ENCODE data around the gene PTPRE.

PTPRE gene

GRCh38 chr10:128059266-128059981 is 152.5 kb downstream of the PTPRE start:
- Histone ChIP-seq H3K27me3 (ENCODE audit: insufficient read depth, poor library complexity, severe bottlenecking) (no peaks in the 10 kb centered on the region), H3K27ac (replicated peaks) (no peak overlapping the region), H3K4me3 (replicated peaks; ENCODE audit: insufficient read depth, low read length) (no peak overlapping the region)
- TF ChIP-seq SPI1 (IDR thresholded peaks at IDR 0.05; ENCODE audit: borderline replicate concordance, low read depth) (no peak), POLR2AphosphoS5 (IDR thresholded peaks at IDR 0.05; ENCODE audit: low read depth) (no peak), REST (IDR thresholded peaks at IDR 0.05; ENCODE audit: insufficient replicate concordance, low read depth) (no peak), GABPA (IDR thresholded peaks at IDR 0.05; ENCODE audit: low read depth) (no peak), CTCF (IDR thresholded peaks at IDR 0.05; ENCODE audit: insufficient read depth, low read length) (no peak)
- DNase-seq (ENCODE audit: low read depth in 1 of 2, low spot score in 1 of 2) = no peak

- no peak for DNase-seq (ENCODE audit: low read depth in 1 of 2, low spot score in 1 of 2)
These were observed 153.0 kb downstream of the PTPRE start for GRCh38 chr10:128059982-128060293.

More at GRCh38 chr10:128059982-128060293, 153.0 kb downstream of the PTPRE start:
- H3K4me3 ChIP-seq (replicated peaks; ENCODE audit: insufficient read depth, low read length) = no peak overlapping the region
- no peaks in the 10 kb centered on the region for H3K27me3 ChIP-seq (ENCODE audit: insufficient read depth, poor library complexity, severe bottlenecking)
- no peak overlapping the region for H3K27ac ChIP-seq (replicated peaks)
- TF ChIP-seq REST (IDR thresholded peaks at IDR 0.05; ENCODE audit: insufficient replicate concordance, low read depth) = no peak
- no peak for TF ChIP-seq CTCF (IDR thresholded peaks at IDR 0.05; ENCODE audit: insufficient read depth, low read length)
- TF ChIP-seq SPI1 (IDR thresholded peaks at IDR 0.05; ENCODE audit: borderline replicate concordance, low read depth) = no peak
- no peak; the same call in 1 of the 2 replicates for TF ChIP-seq POLR2AphosphoS5 (IDR thresholded peaks at IDR 0.05; ENCODE audit: low read depth)
- TF ChIP-seq GABPA (IDR thresholded peaks at IDR 0.05; ENCODE audit: low read depth) = no peak

Data from HL-60 (cell line).